Measurements from ENCODE around the gene POLR3H. TPM values are rescaled to one million over a fixed set of nuclear protein-coding genes. Genes with fewer than 3 reads are reported as not detected.

The POLR3H gene
- total and polyA plus RNA-seq, 2 of the 4 experiments (the other 2 are of a cell fraction), result 37.8 to 67.8 TPM

DNA sequence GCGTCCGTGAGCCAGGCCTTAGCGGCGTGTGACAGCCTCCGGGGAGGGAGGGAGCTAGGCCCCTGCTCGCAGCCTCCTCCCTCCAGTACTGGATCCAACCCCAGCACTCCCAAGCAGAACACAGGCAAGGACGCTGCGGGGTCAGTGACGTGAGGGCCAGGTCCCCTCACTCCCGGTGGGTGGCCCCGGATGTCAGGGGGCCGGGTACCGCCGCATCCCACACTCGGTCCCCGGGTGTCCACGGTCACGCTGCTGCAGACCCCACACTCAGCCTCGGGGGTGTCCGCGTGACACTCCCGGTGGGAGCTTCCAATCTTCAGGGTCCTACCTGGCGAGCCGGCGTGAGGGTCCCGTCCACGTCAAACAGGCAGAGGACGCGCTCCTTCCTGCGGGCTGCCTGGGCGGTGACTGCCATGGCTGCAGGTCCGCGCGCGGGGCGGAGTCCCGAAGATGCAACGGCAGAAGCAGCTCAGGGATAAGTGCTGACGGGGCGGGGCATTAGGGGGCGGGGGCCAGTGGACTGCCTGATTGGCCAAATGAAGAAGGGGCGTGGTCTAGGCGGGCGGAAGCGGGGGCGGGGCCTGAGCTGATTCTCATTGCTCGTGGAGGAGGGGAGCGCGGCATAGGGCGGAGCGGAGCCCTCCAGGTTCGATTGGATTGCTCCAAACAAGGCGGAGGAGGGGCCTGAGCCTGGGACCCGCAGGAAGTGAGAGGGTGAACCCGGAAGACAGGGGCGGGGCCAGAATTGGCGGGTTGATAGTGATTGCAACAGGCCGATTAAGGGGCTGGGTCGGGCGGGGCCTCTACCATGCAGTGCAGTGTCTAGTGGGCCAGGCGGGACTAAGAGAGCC is 45.3 kb upstream of the POLR3H start, which contains the start of gene PMM1:
Gene PMM1, minus strand, starts transcription at position 450 of the 851 bp plus-strand sequence. Its CDS starts 35 bp downstream, at position 415.
- Histone ChIP-seq H3K4me1 (ENCODE audit: control insufficient read depth, insufficient read depth, low read length) (peaks cover 4% of the 10 kb centered on the region), H3K36me3 (ENCODE audit: control insufficient read depth, insufficient read depth, low read length) (peaks cover 3% of the 10 kb centered on the region; the same call in 1 of the 2 replicates), H3K27ac (ENCODE audit: insufficient read depth, low read length) (peak within 1 kb of the TSS; percentile 73), H2AK9ac (replicated peaks; ENCODE audit: low read depth, low read length, poor library complexity) (peak within 1 kb of the TSS; percentile 97), H4K20me1 (ENCODE audit: insufficient read depth, low read length) (no peaks in the 10 kb centered on the region), H3K23ac (ENCODE audit: low read depth, low read length) (peak within 1 kb of the TSS; percentile 99), H3K79me1 (ENCODE audit: low read depth in 1 of 2, low read length in 2 of 2) (peaks cover 26 to 46% of the 10 kb centered on the region in 2 experiments), H2AFZ (replicated peaks; ENCODE audit: low read length, poor library complexity) (peak within 1 kb of the TSS; percentile 97), H3K9me1 (ENCODE audit: insufficient read depth, low read length) (peaks cover 4% of the 10 kb centered on the region; the same call in 1 of the 2 replicates), H3K27me3 (ENCODE audit: control insufficient read depth, insufficient read depth, low read length) (no peaks in the 10 kb centered on the region), H3K9ac (ENCODE audit: low read depth, low read length) (peak within 1 kb of the TSS; percentile 89), H3K4me2 (ENCODE audit: low read depth, low read length) (peak within 1 kb of the TSS; percentile 88), H3K9me3 (ENCODE audit: control insufficient read depth, insufficient read depth, low read length) (no peaks in the 10 kb centered on the region), H3K4ac (ENCODE audit: low read depth, low read length) (peak within 1 kb of the TSS; percentile 98), H2BK20ac (ENCODE audit: low read depth, low read length) (no peak within 1 kb of the TSS; the same call in 1 of the 2 replicates), H3K14ac (replicated peaks; ENCODE audit: low read depth, low read length) (peak within 1 kb of the TSS; percentile 88), H3K18ac (ENCODE audit: low read depth, low read length) (peak within 1 kb of the TSS; percentile 7; the same call in 1 of the 2 replicates), H4K91ac (ENCODE audit: insufficient read depth, low read depth, low read length) (peak within 1 kb of the TSS; percentile 79), H4K8ac (ENCODE audit: low read depth in 2 of 2, low read length in 2 of 2) (peak within 1 kb of the TSS; percentile 85 to 86), H2BK120ac (ENCODE audit: low read depth, low read length) (peak within 1 kb of the TSS; percentile 55), H3K56ac (ENCODE audit: extremely low read depth, insufficient read depth, low read length) (peak within 1 kb of the TSS; percentile 70), H2BK15ac (ENCODE audit: low read depth, low read length) (no peak within 1 kb of the TSS; the same call in 2 of the 3 replicates), H3K4me3 (ENCODE audit: insufficient read depth, low read depth, low read length) (peak within 1 kb of the TSS; percentile 76), H2BK5ac (ENCODE audit: low read depth, low read length, poor library complexity, severe bottlenecking) (peak within 1 kb of the TSS; percentile 56), H4K5ac (ENCODE audit: low read depth, low read length) (peak within 1 kb of the TSS; percentile 13), H2AK5ac (ENCODE audit: low read depth, low read length) (peak within 1 kb of the TSS; percentile 94)
- ATAC-seq (ENCODE audit: low read depth) (peak; percentile 98), DNase-seq (peak; percentile 99)
- dilution Hi-C loops (cut with HindIII; ENCODE audit: low sequenced_read_pairs, unreplicated experiment), result no loop called here
- in situ Hi-C loops (cut with MboI; ENCODE audit: low sequenced_read_pairs), result no loop called here
- no TSS peak for BruUV-seq (replicated peaks)
- WGBS, 2 experiments (ENCODE audit: extremely low coverage in 2 of 2, insufficient read length in 1 of 2), result 0% methylated on average over 9 of the region's 61 CpGs; no CpG with 5 or more reads in 1 of the 2 experiments
- CTCF ChIA-PET, result interaction anchor here (0.5 to 1.9 kb wide), 3 partner anchors 8 to 46 kb away, joined by 4 to 10 read pairs (median 5); partner anchors contain the start of gene POLR3H
- POLR2A ChIA-PET (ENCODE audit: unreplicated experiment), result interaction anchor here (0.6 kb wide), 1 partner anchor 46 kb away, joined by 5 read pairs; the partner anchor contains the start of gene POLR3H
- intact Hi-C loops (cut with micrococcal nuclease), result no loop called here
- TF ChIP-seq NFE2L2 (IDR thresholded peaks at IDR 0.05; ENCODE audit: low read depth, low read length) (0 out of 2 replicates have a peak, but pooled peaks have one; percentile 4), MAFK (IDR thresholded peaks at IDR 0.05; ENCODE audit: low read depth, low read length) (peak; percentile 62), SMC3 (IDR thresholded peaks at IDR 0.05; ENCODE audit: low read depth, low read length) (no peak), CHD1 (IDR thresholded peaks at IDR 0.05; ENCODE audit: low read depth, low read length) (no peak), CEBPB (IDR thresholded peaks at IDR 0.05; ENCODE audit: low read depth, low read length) (peak; percentile 93), MAZ (IDR thresholded peaks at IDR 0.05; ENCODE audit: borderline replicate concordance, low read depth, low read length) (peak; percentile 75), POLR2A (IDR thresholded peaks at IDR 0.05; ENCODE audit: low read depth, low read length) (peak; percentile 88)
